Kidney epithelial cell (primary cell): ENCODE data around the gene SCARF2. TPM values are rescaled to one million over a fixed set of nuclear protein-coding genes. Genes with fewer than 3 reads are reported as not detected.
"Not testable (repeated sequence)": the region's sequence is repeated elsewhere in the genome, so short reads cannot be mapped to it uniquely, and the experiment has no call there.

ENCODE experiments used
- DNase-seq: peaks from one replicate; pipeline ENCODE4 v3.0.0-alpha.2; 2010; ENCODE audit warnings: low read depth
- H3K27me3 ChIP-seq: 2 replicates; pipeline ENCODE4 v1.6.0; 2011; ENCODE audit warnings: low read length; ENCODE audit not compliant: control insufficient read depth, insufficient read depth
- H3K36me3 ChIP-seq: 2 replicates; pipeline ENCODE4 v1.5.1; 2011; ENCODE audit warnings: low read length; ENCODE audit not compliant: control insufficient read depth, insufficient read depth
- H3K4me3 ChIP-seq: 2 replicates; pipeline ENCODE4 v1.5.1; 2011; ENCODE audit warnings: low read depth, mild to moderate bottlenecking, control low read depth, low read length
- total RNA-seq: library from RNA; depleted of rRNA; stranded (reverse); fragments of >200 nt; gene quantifications from 2 replicates; pipeline ENCODE4 v1.2.3, GENCODE V29; 2015
- TF ChIP-seq, protein P1 (sequence below): IDR thresholded peaks from 2 replicates; pipeline ENCODE4 v1.5.1; 2011; ENCODE audit warnings: mild to moderate bottlenecking, moderate library complexity, low read length, control low read depth, inconsistent platforms; ENCODE audit not compliant: insufficient read depth, poor library complexity, severe bottlenecking

The SCARF2 gene
- total RNA-seq, 1 donor from 2014 or later, result 33.6 TPM

GRCh38 chr22:20412474-20413216 is 25.0 kb downstream of the SCARF2 start:
- DNase-seq, result no peak
- Histone ChIP-seq H3K36me3 (no peaks in the 10 kb centered on the region), H3K4me3 (no peak overlapping the region), H3K27me3 (no peaks in the 10 kb centered on the region)
- TF ChIP-seq, protein P1, sequence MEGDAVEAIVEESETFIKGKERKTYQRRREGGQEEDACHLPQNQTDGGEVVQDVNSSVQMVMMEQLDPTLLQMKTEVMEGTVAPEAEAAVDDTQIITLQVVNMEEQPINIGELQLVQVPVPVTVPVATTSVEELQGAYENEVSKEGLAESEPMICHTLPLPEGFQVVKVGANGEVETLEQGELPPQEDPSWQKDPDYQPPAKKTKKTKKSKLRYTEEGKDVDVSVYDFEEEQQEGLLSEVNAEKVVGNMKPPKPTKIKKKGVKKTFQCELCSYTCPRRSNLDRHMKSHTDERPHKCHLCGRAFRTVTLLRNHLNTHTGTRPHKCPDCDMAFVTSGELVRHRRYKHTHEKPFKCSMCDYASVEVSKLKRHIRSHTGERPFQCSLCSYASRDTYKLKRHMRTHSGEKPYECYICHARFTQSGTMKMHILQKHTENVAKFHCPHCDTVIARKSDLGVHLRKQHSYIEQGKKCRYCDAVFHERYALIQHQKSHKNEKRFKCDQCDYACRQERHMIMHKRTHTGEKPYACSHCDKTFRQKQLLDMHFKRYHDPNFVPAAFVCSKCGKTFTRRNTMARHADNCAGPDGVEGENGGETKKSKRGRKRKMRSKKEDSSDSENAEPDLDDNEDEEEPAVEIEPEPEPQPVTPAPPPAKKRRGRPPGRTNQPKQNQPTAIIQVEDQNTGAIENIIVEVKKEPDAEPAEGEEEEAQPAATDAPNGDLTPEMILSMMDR, result no peak

GRCh38 chr22:20409385-20409784 is 28.2 kb downstream of the SCARF2 start:
- not testable (repeated sequence) for DNase-seq, H3K4me3 ChIP-seq, H3K27me3 ChIP-seq, H3K36me3 ChIP-seq

GRCh38 chr22:20408891-20409290 is 28.7 kb downstream of the SCARF2 start:
- peaks cover 3% of the 10 kb centered on the region for H3K36me3 ChIP-seq
- no peak overlapping the region for H3K4me3 ChIP-seq
- H3K27me3 ChIP-seq, result no peaks in the 10 kb centered on the region
- TF ChIP-seq, protein P1, result no peak
- DNase-seq, result no peak

DNA sequence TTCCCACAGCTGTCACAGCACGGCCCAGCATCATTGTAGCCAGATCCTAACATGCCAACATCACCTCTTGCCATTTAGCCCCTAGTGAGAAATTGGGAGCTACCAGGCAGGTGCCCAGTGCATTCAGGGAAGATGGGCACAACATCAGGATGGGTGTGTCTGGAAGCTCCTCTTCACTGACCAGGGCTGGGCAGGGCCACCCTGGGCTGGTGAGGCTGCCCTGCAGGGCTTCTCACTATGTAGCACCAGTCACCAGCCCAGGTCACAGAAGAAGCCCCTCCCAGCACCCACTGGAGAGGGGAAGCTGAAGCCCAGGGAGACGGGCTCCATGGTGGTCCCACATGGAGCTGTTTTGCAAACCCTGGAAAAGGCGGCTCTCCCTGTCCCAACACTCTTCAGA is 29.8 kb downstream of the SCARF2 start:
- Histone ChIP-seq H3K27me3 (no peaks in the 10 kb centered on the region), H3K36me3 (peaks cover 3% of the 10 kb centered on the region), H3K4me3 (no peak overlapping the region)
- DNase-seq, result no peak
- TF ChIP-seq, protein P1, result no peak

GRCh38 chr22:20406686-20407408 is 30.8 kb downstream of the SCARF2 start:
- Histone ChIP-seq H3K27me3 (no peaks in the 10 kb centered on the region), H3K36me3 (peaks cover 3% of the 10 kb centered on the region), H3K4me3 (no peak overlapping the region)
- TF ChIP-seq, protein P1, result no peak
- no peak for DNase-seq

GRCh38 chr22:20405931-20406685 is 31.5 kb downstream of the SCARF2 start:
- TF ChIP-seq, protein P1, result no peak
- H3K36me3 ChIP-seq, result peaks cover 3% of the 10 kb centered on the region
- H3K27me3 ChIP-seq, result no peaks in the 10 kb centered on the region
- DNase-seq, result no peak
- H3K4me3 ChIP-seq, result no peak overlapping the region
